Stimulated activated naive CD8-positive, alpha-beta T cell treated with anti-CD3 and anti-CD28 coated beads, Interleukin-15, Interleukin-2, amounts not matched to agents 100 ng/mL and 50 ng/mL, for 24 hours (primary cell): ENCODE data around the gene PDE1C.

Experiments
- H3K27ac Mint-ChIP-seq: one replicate; pipeline ENCODE4 v1.8.0; 2021; ENCODE audit warnings: mild to moderate bottlenecking, mixed read lengths
- H3K27me3 Mint-ChIP-seq: one replicate; pipeline ENCODE4 v1.8.0; 2021; ENCODE audit warnings: mixed read lengths
- H3K36me3 Mint-ChIP-seq: one replicate; pipeline ENCODE4 v1.8.0; 2021; ENCODE audit warnings: low read depth, mixed read lengths
- H3K4me1 Mint-ChIP-seq: one replicate; pipeline ENCODE4 v1.8.0; 2021; ENCODE audit warnings: low read depth, mixed read lengths
- H3K4me3 Mint-ChIP-seq: one replicate; pipeline ENCODE4 v1.8.0; 2021; ENCODE audit warnings: mild to moderate bottlenecking, mixed read lengths
- H3K9me3 Mint-ChIP-seq: one replicate; pipeline ENCODE4 v1.8.0; 2021; ENCODE audit warnings: mixed read lengths

PDE1C gene

GRCh38 chr7:31828520-31828919, 241.7 kb downstream of the PDE1C start:
- H3K9me3 Mint-ChIP-seq: peaks cover 7% of the 10 kb centered on the region
- H3K4me1 Mint-ChIP-seq: no peaks in the 10 kb centered on the region
- no peak overlapping the region for H3K27ac Mint-ChIP-seq
- no peaks in the 10 kb centered on the region for H3K36me3 Mint-ChIP-seq
- no peaks in the 10 kb centered on the region for H3K27me3 Mint-ChIP-seq
- no peak overlapping the region for H3K4me3 Mint-ChIP-seq

DNA sequence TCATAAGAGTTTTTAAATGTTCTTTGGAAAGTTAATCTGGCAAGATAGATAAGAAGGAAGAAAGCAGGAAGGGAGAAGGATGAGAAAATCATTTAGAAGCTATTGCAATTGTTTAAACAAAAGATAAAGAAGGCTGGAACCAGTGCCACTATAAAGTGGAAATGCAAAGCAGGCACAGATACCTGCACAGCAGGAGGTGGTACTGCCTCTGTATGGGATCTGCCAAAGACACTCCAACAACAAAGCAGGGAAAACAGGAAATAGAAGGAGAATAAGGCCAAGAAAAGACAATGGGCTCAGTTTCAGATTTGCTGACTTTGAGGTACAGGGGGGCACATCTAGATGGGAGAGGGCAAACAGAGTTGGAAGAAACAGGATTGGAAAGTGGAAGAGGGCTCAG, 244.6 kb downstream of the PDE1C start:
- no peaks in the 10 kb centered on the region for H3K4me1 Mint-ChIP-seq
- H3K27ac Mint-ChIP-seq: no peak overlapping the region

DNA sequence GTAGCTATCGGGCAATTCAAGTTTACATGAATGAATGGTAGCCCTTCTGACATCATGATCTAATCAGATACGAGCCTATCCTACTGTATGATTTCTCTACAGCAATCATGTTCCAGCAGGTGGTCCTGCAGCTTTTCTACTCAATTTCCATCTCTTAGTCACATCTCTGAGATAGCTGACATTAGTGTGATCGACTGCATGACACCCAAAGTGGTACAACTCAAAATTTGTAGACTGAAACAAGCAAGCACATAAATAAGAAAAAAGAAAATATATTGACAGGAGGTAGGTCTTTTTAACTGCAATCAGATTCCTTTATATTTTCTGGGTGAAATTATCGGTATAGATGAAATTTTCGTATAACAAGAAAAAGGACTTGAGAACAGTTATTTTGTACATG, 251.2 kb downstream of the PDE1C start:
- H3K27me3 Mint-ChIP-seq: no peaks in the 10 kb centered on the region
- H3K36me3 Mint-ChIP-seq: no peaks in the 10 kb centered on the region
- no peaks in the 10 kb centered on the region for H3K4me1 Mint-ChIP-seq
- H3K4me3 Mint-ChIP-seq: no peak overlapping the region
- peaks cover 10% of the 10 kb centered on the region for H3K9me3 Mint-ChIP-seq
- H3K27ac Mint-ChIP-seq: no peak overlapping the region

More for the DNA sequence above, 244.6 kb downstream of the PDE1C start:
- Mint-ChIP-seq H3K27me3 (no peaks in the 10 kb centered on the region), H3K4me3 (no peak overlapping the region), H3K9me3 (peaks cover 3% of the 10 kb centered on the region), H3K36me3 (no peaks in the 10 kb centered on the region)

- Mint-ChIP-seq H3K27ac (no peak overlapping the region), H3K36me3 (no peaks in the 10 kb centered on the region), H3K9me3 (peaks cover 8% of the 10 kb centered on the region), H3K27me3 (no peaks in the 10 kb centered on the region), H3K4me3 (no peak overlapping the region), H3K4me1 (no peaks in the 10 kb centered on the region)
These were observed 253.4 kb downstream of the PDE1C start for GRCh38 chr7:31816810-31817209.

- Mint-ChIP-seq H3K9me3 (peaks cover 10% of the 10 kb centered on the region), H3K27me3 (no peaks in the 10 kb centered on the region), H3K4me1 (no peaks in the 10 kb centered on the region), H3K27ac (no peak overlapping the region), H3K36me3 (no peaks in the 10 kb centered on the region), H3K4me3 (no peak overlapping the region)
These were observed 254.4 kb downstream of the PDE1C start for GRCh38 chr7:31815796-31816195.

- Mint-ChIP-seq H3K9me3 (peaks cover 10% of the 10 kb centered on the region), H3K27me3 (no peaks in the 10 kb centered on the region), H3K4me3 (no peak overlapping the region), H3K4me1 (no peaks in the 10 kb centered on the region), H3K27ac (no peak overlapping the region), H3K36me3 (no peaks in the 10 kb centered on the region)
These were observed 256.0 kb downstream of the PDE1C start for GRCh38 chr7:31814187-31814586.

DNA sequence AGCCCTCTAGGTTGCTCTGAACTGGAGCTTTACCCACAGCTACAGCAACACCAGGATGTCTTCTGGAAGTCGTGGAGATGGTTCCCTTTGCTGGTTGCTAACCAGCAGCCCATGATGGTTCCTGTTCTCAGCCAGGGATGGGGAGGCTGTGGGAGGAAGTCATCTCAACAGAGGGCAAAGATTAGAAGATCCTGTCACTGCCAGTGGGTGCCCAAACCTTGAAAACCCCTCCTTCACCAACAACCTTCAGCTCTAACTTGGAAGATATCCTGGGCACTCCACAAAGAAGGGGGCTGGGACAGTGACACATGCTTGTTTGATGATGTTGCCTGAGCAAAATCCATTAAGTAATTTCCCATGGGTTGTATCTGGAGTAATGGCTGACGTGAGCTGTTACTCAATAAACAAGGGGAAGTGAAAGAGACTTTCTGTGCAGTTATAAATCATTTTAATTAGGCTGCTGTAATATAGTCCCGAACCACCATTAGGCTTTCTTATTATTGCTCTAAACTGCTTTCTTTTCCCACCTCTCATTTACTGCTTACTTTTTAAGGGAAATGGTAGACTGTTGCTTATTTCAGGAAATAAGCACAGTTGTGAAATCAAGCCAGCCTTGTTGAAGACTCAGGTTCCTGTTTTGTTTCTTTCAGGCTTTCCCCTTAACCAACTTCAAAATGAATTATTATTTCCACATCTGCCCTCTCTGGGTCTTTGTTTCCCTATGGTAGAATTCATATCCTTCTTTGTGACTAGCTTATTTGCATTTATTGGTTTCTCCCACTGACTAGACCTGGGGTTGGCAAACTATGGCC, 258.4 kb downstream of the PDE1C start:
- Mint-ChIP-seq H3K27ac (no peak overlapping the region), H3K4me3 (no peak overlapping the region), H3K36me3 (no peaks in the 10 kb centered on the region), H3K9me3 (peaks cover 5% of the 10 kb centered on the region), H3K27me3 (no peaks in the 10 kb centered on the region), H3K4me1 (no peaks in the 10 kb centered on the region)

GRCh38 chr7:31805209-31805818, 264.9 kb downstream of the PDE1C start:
- Mint-ChIP-seq H3K36me3 (no peaks in the 10 kb centered on the region), H3K4me3 (no peak overlapping the region), H3K27me3 (no peaks in the 10 kb centered on the region), H3K27ac (no peak overlapping the region), H3K9me3 (peaks cover 25% of the 10 kb centered on the region), H3K4me1 (no peaks in the 10 kb centered on the region)

- H3K9me3 Mint-ChIP-seq: no peaks in the 10 kb centered on the region
- no peaks in the 10 kb centered on the region for H3K27me3 Mint-ChIP-seq
- no peak overlapping the region for H3K27ac Mint-ChIP-seq
- H3K4me1 Mint-ChIP-seq: no peaks in the 10 kb centered on the region
- H3K36me3 Mint-ChIP-seq: no peaks in the 10 kb centered on the region
- H3K4me3 Mint-ChIP-seq: no peak overlapping the region
These were observed 273.8 kb downstream of the PDE1C start for GRCh38 chr7:31796375-31796774.

DNA sequence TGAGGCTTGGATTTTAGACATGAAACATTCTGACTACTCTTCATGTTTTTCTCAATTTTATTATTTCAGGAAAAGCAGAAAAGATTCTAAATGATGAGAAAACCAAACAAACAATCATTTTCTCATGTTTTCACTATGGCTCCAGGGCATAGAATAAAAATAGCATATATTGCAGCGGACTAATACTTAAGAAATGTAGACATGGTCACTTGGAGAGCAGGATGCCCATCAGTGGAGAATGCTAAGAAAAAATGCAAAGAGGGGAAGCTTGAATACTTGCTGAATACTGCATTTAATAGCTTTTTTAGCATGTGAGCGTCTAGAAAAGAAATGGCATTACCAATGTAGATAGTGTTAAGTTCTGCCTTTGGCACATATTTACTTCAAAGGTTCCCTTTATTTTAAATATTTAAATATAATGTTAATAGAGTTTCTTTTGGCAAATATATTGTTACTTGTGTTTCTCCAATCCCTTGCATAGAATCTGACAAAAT, 275.3 kb downstream of the PDE1C start:
- H3K4me3 Mint-ChIP-seq: no peak overlapping the region
- no peaks in the 10 kb centered on the region for H3K36me3 Mint-ChIP-seq
- no peak overlapping the region for H3K27ac Mint-ChIP-seq
- H3K9me3 Mint-ChIP-seq: no peaks in the 10 kb centered on the region
- no peaks in the 10 kb centered on the region for H3K27me3 Mint-ChIP-seq
- no peaks in the 10 kb centered on the region for H3K4me1 Mint-ChIP-seq

- Mint-ChIP-seq H3K4me1 (no peaks in the 10 kb centered on the region), H3K27me3 (no peaks in the 10 kb centered on the region), H3K4me3 (no peak overlapping the region), H3K27ac (no peak overlapping the region), H3K36me3 (no peaks in the 10 kb centered on the region), H3K9me3 (no peaks in the 10 kb centered on the region)
These were observed 278.3 kb downstream of the PDE1C start for GRCh38 chr7:31791881-31792280.

DNA sequence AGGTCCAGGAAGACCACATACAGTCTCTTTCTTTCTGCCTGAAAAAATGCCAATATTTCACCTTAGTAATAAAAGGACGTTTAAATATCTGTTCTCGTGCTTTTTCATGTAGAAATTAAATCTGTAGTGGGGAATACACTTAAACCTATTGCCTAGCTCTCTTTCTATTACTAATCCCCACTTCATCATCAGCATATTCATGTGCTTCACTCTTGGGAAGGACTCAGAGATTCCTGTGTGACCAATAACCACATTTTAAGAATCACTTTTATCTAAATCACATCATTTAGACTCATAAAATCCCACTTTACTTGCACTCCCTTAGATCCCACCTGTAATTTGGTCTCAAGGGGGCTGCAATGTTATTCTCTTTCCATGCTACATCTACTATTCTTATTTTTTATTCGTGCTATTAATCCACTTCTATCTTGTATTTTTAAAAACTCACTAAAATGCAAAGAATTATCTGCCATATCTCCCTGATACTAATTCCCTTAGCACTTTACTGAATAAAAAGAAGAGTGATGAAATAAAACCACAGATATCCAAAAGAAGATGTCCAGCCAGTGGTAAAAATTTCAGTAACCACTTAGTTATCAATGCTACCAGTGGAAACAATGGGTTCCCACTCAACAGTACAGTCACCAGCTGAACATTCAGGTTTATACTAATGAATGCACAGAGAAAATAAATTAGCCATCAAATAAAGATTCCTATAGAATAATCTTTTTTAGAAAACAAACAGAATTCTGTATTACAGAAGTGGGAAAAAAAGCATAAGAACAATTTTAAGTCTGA, 281.1 kb downstream of the PDE1C start:
- Mint-ChIP-seq H3K4me3 (no peak overlapping the region), H3K27ac (no peak overlapping the region), H3K36me3 (no peaks in the 10 kb centered on the region), H3K27me3 (no peaks in the 10 kb centered on the region), H3K4me1 (no peaks in the 10 kb centered on the region), H3K9me3 (no peaks in the 10 kb centered on the region)

GRCh38 chr7:31788445-31788844, 281.8 kb downstream of the PDE1C start:
- Mint-ChIP-seq H3K9me3 (no peaks in the 10 kb centered on the region), H3K36me3 (no peaks in the 10 kb centered on the region), H3K27me3 (no peaks in the 10 kb centered on the region), H3K4me3 (no peak overlapping the region), H3K4me1 (no peaks in the 10 kb centered on the region), H3K27ac (no peak overlapping the region)

DNA sequence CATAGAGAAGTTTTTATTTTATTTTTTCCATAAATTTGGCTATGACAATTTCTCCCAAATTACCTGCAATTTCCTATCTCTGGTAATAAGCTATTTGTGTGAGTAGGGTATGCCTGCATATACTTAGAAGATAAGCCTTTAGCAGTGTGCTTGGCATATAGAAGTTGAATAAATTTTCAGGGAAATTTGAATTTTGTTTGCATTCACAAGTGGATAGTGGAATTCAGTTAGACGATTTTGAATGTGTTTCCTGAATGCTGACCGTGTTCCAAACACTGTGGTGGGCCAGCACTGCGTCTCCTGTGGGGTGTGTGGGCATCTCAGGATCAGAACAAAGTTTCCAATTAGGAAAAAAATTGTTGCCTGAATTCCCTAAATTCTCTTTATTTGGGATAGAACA, 283.9 kb downstream of the PDE1C start:
- no peak overlapping the region for H3K4me3 Mint-ChIP-seq

GRCh38 chr7:31785101-31785500, 285.1 kb downstream of the PDE1C start:
- Mint-ChIP-seq H3K27ac (no peak overlapping the region), H3K4me1 (no peaks in the 10 kb centered on the region), H3K36me3 (no peaks in the 10 kb centered on the region), H3K27me3 (no peaks in the 10 kb centered on the region), H3K4me3 (no peak overlapping the region), H3K9me3 (no peaks in the 10 kb centered on the region)

More for the DNA sequence above, 283.9 kb downstream of the PDE1C start:
- Mint-ChIP-seq H3K27ac (no peak overlapping the region), H3K27me3 (no peaks in the 10 kb centered on the region), H3K9me3 (no peaks in the 10 kb centered on the region), H3K36me3 (no peaks in the 10 kb centered on the region), H3K4me1 (no peaks in the 10 kb centered on the region)
